K562 (cell line): ENCODE data around the gene ACSS1. TPM values are rescaled to one million over a fixed set of nuclear protein-coding genes. Genes with fewer than 3 reads are reported as not detected.

Experiments
- ATAC-seq: fragments of 200-7000 bp; cut with Tn5 transposase; 3 replicates; pipeline ENCODE4 v1.9.1; 2020; ENCODE audit warnings: moderate library complexity
- BruUV-seq: library from RNA; stranded (reverse); fragments of 400-500 nt; replicated peaks from 2 replicates; lab custom pipeline; 2021; lab: Mats Ljungman, UMichigan
- CTCF ChIA-PET: fragments of 300-600 bp; formaldehyde crosslinking; extraction: SDS; loops from one replicate; lab custom pipeline; 2021; ENCODE audit warnings: low intra/inter-chr PET ratio; lab: Yijun Ruan, JAX
- POLR2A ChIA-PET: fragments of 300-600, 350-650 bp; sonication (Branson Sonifier 250); formaldehyde crosslinking; extraction: SDS; loops from one replicate; lab custom pipeline; 2021; ENCODE audit warnings: antibody characterized with exemption, inconsistent platforms; lab: Yijun Ruan, JAX
- DNase-seq, 4 experiments: peaks; one replicate each; pipeline versions ENCODE4 v3.0.0 to v3.0.0-alpha.2; 2011 to 2018; ENCODE audit warnings: low spot score in 3 of 4, mixed read lengths in 3 of 4; ENCODE audit errors: extremely low read depth in 1 of 4
- FAIRE-seq: peaks from 2 replicates; lab custom pipeline; 2011; peaks lifted over from hg19 to GRCh38; lab: Jason Lieb, UNC
- H2AFZ ChIP-seq: 2 replicates; pipeline ENCODE4 v1.6.0; 2011; ENCODE audit warnings: low read depth, low read length, control low read depth, inconsistent platforms
- H3K27ac ChIP-seq: fragments of 200-600 bp; 3 replicates; pipeline ENCODE4 v1.8.0; 2011; ENCODE audit warnings: low read depth, mild to moderate bottlenecking, control low read depth, inconsistent platforms, low read length, moderate library complexity, mixed read lengths; ENCODE audit errors: extremely low read depth
- H3K27me3 ChIP-seq, 2 experiments: fragments of 300-600 bp in 1 of 2; 2 replicates in 1 of 2; 3 replicates in 1 of 2; pipeline versions ENCODE4 v1.6.0 to v1.8.0; 2011; ENCODE audit warnings: inconsistent platforms in 2 of 2, low read length in 2 of 2, mild to moderate bottlenecking in 1 of 2, mixed read lengths in 1 of 2, moderate library complexity in 1 of 2; ENCODE audit not compliant: control insufficient read depth in 2 of 2, insufficient read depth in 2 of 2
- H3K36me3 ChIP-seq: fragments of 300-600 bp; 3 replicates; pipeline ENCODE4 v1.8.0; 2011; ENCODE audit warnings: mild to moderate bottlenecking, low read length, inconsistent platforms; ENCODE audit not compliant: control insufficient read depth, insufficient read depth
- H3K4me1 ChIP-seq, 2 experiments: fragments of 200-600 bp in 1 of 2; replicated peaks in 1 of 2; 2 replicates in 1 of 2; 3 replicates in 1 of 2; pipeline versions ENCODE4 v1.5.1 to v1.8.0; 2011; ENCODE audit warnings: inconsistent platforms in 2 of 2, low read length in 2 of 2, mild to moderate bottlenecking in 1 of 2, mixed read lengths in 1 of 2, moderate library complexity in 1 of 2; ENCODE audit not compliant: control insufficient read depth in 2 of 2, insufficient read depth in 2 of 2
- H3K4me2 ChIP-seq: 2 replicates; pipeline ENCODE4 v1.6.1; 2011; ENCODE audit warnings: low read length, control low read depth, inconsistent platforms, mixed read lengths; ENCODE audit not compliant: insufficient read depth
- H3K4me3 ChIP-seq: fragments of 200-600 bp; sonication (generic), shearing (Covaris generic); 2 replicates; pipeline ENCODE4 v1.5.1; 2016; ENCODE audit warnings: control low read depth, inconsistent platforms
- H3K79me2 ChIP-seq: fragments of 200-600 bp; 3 replicates; pipeline ENCODE4 v1.8.0; 2011; ENCODE audit warnings: low read length, inconsistent platforms; ENCODE audit not compliant: control insufficient read depth, insufficient read depth
- H3K9ac ChIP-seq, 2 experiments: 2 replicates each; pipeline versions ENCODE4 v1.6.0 to v1.6.1; 2011; ENCODE audit warnings: low read depth in 2 of 2, low read length in 2 of 2, control low read depth in 1 of 2, inconsistent platforms in 1 of 2, mild to moderate bottlenecking in 1 of 2, mixed read lengths in 1 of 2; ENCODE audit not compliant: insufficient read depth in 1 of 2
- H3K9me1 ChIP-seq: one replicate; pipeline ENCODE4 v1.6.0; 2011; ENCODE audit warnings: inconsistent platforms, mild to moderate bottlenecking, low read length, moderate library complexity; ENCODE audit not compliant: control insufficient read depth, insufficient read depth
- H3K9me3 ChIP-seq: replicated peaks from 2 replicates; pipeline ENCODE4 v1.5.1; 2011; ENCODE audit warnings: low read depth, low read length, inconsistent platforms; ENCODE audit not compliant: control insufficient read depth, insufficient read depth
- H4K20me1 ChIP-seq: replicated peaks from 2 replicates; pipeline ENCODE4 v1.6.1; 2011; ENCODE audit warnings: low read length, inconsistent platforms, mixed read lengths; ENCODE audit not compliant: control insufficient read depth, insufficient read depth
- BRCA1 ChIP-seq, 2 experiments: fragments of 450-650 bp in 1 of 2; sonication (generic) in 1 of 2; formaldehyde crosslinking in 1 of 2; IDR thresholded peaks; 2 replicates each; pipeline versions ENCODE4 v1.5.0 to v1.6.1; 2017 to 2020; ENCODE audit warnings: mild to moderate bottlenecking in 1 of 2, missing genetic modification reagents in 1 of 2
- CBX5 ChIP-seq: IDR thresholded peaks from 2 replicates; pipeline ENCODE4 v1.6.1; 2014; ENCODE audit warnings: low read depth, borderline replicate concordance
- DDX20 ChIP-seq: fragments of 450-650 bp; IDR thresholded peaks from 2 replicates; pipeline ENCODE4 v1.6.1; 2016; ENCODE audit warnings: missing genetic modification characterization, low read depth, mild to moderate bottlenecking, missing compliant biosample characterization, moderate library complexity
- RB1 ChIP-seq: fragments of 450-650 bp; IDR thresholded peaks from 2 replicates; pipeline ENCODE4 v1.6.1; 2017; ENCODE audit warnings: low read depth, mild to moderate bottlenecking
- SRSF9 ChIP-seq: fragments of 200-400 bp; formaldehyde crosslinking; IDR thresholded peaks from 2 replicates; pipeline ENCODE4 v1.6.1; 2017; ENCODE audit warnings: low read depth, low read length, borderline replicate concordance
- ZNF384 ChIP-seq: IDR thresholded peaks from 2 replicates; pipeline ENCODE4 v1.6.1; 2012; ENCODE audit warnings: low read depth, low read length, improper control_type of control experiment
- ZNF41 ChIP-seq: fragments of 250-450 bp; sonication (Bioruptor Pico); conservative IDR thresholded peaks from 2 replicates; pipeline ENCODE4 v1.4.0; 2020; ENCODE audit warnings: mild to moderate bottlenecking
- WGBS: fragments of 100-300 bp; shearing (Covaris generic); methylation state at CpG from one replicate; pipeline ENCODE4 v1.1.6; 2016; ENCODE audit warnings: low coverage, mixed read lengths; ENCODE audit not compliant: insufficient coverage; ENCODE audit errors: missing lambda C conversion rate; 5-methylcytosine and 5-hydroxymethylcytosine counted together
- in situ Hi-C: fragments of 300-500 bp; cut with MboI; formaldehyde crosslinking; loops from 4 replicates; pipeline ENCODE4 v1.15.0; 2018; ENCODE audit warnings: inconsistent platforms, mixed read lengths
- intact Hi-C: fragments of 100-400 bp; cut with micrococcal nuclease; formaldehyde crosslinking; loops from 2 replicates; pipeline ENCODE4 v1.14.2; 2022
- polyA plus RNA-seq, 8 experiments: library from polyadenylated mRNA; depleted of rRNA in 4 of 8; stranded (reverse) in 5 of 8; unstranded in 3 of 8; fragments of >200 nt; fragmentation: Nextera tagmentation in 2 of 8; fragmentation: Illumina TruSeq in 1 of 8; extraction: Ambion mirVana in 2 of 8; extraction: Trizol in 1 of 8; gene quantifications; 2 replicates each; pipeline versions ENCODE4 v1.2.1 to v1.2.3, GENCODE V29; 2011 to 2014; ENCODE audit warnings: inconsistent platforms in 1 of 8, missing spikeins in 1 of 8
- total RNA-seq, 7 experiments: library from RNA; depleted of rRNA in 6 of 7; stranded (reverse); fragments of >200 nt in 6 of 7; fragmentation: Illumina TruSeq in 2 of 7; extraction: Trizol in 2 of 7; gene quantifications; 2 replicates each; pipeline versions ENCODE4 v1.2.1 to v1.2.3, GENCODE V29; 2011 to 2021; ENCODE audit warnings: low replicate concordance in 1 of 7

ACSS1 gene
- total and polyA plus RNA-seq, 9 of the 15 experiments (the other 6 are each of a cell fraction or from before 2014, with no cell fraction given), result 0.07 to 2.1 (median 0.27) TPM; not detected in 3

DNA sequence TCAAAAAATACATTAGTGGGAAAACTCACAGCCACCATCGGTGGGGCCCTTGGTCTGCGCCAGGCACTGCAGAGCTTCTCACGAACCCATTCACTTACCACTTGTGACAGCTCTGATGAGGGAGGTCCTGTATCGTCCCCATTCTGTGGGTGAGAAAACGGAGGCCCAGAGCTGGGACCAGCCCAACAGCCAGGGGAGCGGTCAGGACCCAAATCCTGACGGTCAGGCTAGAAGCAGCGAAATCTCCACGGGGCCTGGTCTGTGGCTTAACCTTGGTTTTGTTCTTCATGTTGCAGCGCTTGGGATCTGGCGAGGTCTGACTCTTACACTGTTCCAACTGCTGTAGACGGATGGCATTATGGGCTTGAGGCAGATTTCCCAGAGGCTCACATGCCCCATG lies 31.7 kb upstream of the ACSS1 start:
- Histone ChIP-seq H3K9ac (no peak overlapping the region), H2AFZ (no peak overlapping the region), H3K4me3 (no peak overlapping the region), H3K4me1 (no peaks in the 10 kb centered on the region), H3K9me3 (no peaks in the 10 kb centered on the region), H3K9me1 (no peaks in the 10 kb centered on the region), H3K79me2 (no peaks in the 10 kb centered on the region), H3K27ac (no peak overlapping the region), H3K27me3 (peaks cover 0 to 17% of the 10 kb centered on the region in 2 experiments; a peak in 2 of 5 replicates), H4K20me1 (no peaks in the 10 kb centered on the region; the same call in 1 of the 2 replicates), H3K4me2 (no peak overlapping the region), H3K36me3 (no peaks in the 10 kb centered on the region)
- TF ChIP-seq CBX5 (no peak), RB1 (no peak), BRCA1 (IDR thresholded peaks at IDR 0.05) (no peak), BRCA1 (CRISPR knock-in tag; IDR thresholded peaks at IDR 0.05) (no peak)
- in situ Hi-C loops (no loop called here), intact Hi-C loops (no loop called here)
- ChIA-PET POLR2A (no interaction called here), CTCF (no interaction called here)
- WGBS, result 0% methylated on average over 12 of the region's 12 CpGs
- ATAC-seq (no peak), FAIRE-seq (no peak), DNase-seq (no peak)
- no TSS peak for BruUV-seq

DNA sequence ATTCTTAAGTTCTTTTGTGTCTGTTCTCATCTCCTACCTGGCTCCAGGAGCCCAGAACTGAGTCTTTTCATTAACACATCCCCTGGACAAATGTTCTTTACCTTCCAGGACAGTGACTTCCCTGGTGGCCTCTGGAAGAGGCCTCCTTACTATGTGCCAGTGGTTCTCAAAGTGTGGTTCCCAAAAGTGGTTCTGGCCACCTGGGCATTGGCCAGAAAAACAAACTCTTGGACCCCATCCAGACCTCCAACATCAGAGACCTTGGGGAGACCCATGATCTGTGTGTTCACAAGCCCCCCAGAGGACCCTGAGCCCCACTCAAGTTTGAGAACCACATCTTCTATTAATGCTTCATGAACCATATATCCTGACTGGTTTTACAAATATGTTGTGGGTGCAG lies 31.2 kb upstream of the ACSS1 start:
- Histone ChIP-seq H3K9ac (no peak overlapping the region), H3K36me3 (no peaks in the 10 kb centered on the region), H3K4me2 (no peak overlapping the region), H4K20me1 (no peaks in the 10 kb centered on the region; the same call in 1 of the 2 replicates), H3K27me3 (peaks cover under 1 to 23% of the 10 kb centered on the region in 2 experiments; a peak in 3 of 5 replicates), H3K9me1 (no peaks in the 10 kb centered on the region), H3K79me2 (no peaks in the 10 kb centered on the region), H2AFZ (no peak overlapping the region), H3K4me1 (no peaks in the 10 kb centered on the region), H3K27ac (no peak overlapping the region), H3K9me3 (no peaks in the 10 kb centered on the region), H3K4me3 (no peak overlapping the region)
- ChIA-PET POLR2A (no interaction called here), CTCF (no interaction called here)
- BruUV-seq, result no TSS peak
- TF ChIP-seq ZNF41 (CRISPR knock-in tag) (no peak), ZNF384 (no peak), SRSF9 (no peak), DDX20 (tag) (no peak)
- in situ Hi-C loops (no loop called here), intact Hi-C loops (no loop called here)
- FAIRE-seq, result no peak
- DNase-seq, result no peak
- no peak for ATAC-seq
